ENCODE results near the gene KCND3. TPM values are rescaled to one million over a fixed set of nuclear protein-coding genes. Genes with fewer than 3 reads are reported as not detected.

KCND3 gene
- polyA plus RNA-seq, 1 donor (not counting 4 experiments of a cell fraction or from before 2014, with no cell fraction given): 0.21 TPM

DNA sequence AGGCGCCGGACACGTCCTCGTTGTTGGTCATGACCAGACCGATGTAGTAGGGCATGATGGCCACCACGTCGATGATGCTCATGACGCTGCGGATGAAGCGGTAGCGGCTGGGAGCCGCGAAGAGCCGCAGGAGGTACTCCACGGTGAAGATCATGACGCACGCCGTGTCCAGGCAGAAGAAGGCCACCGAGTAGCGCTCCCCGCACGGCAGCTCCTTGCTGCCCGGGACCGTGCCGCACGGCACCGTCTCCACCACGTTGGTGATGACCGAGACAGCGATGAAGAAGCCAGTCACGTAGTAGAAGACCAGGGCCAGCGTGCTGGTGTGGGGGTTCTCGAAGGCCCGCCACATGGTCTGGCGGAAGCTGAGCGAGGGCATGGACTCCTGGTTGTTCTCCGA, 7.6 kb downstream of the KCND3 start:
- Histone ChIP-seq H3K4me2 (ENCODE audit: control insufficient read depth, extremely low read depth, insufficient read depth, low read depth, low read length) (no peak overlapping the region), H3K9me1 (ENCODE audit: control insufficient read depth, extremely low read depth, insufficient read depth, low read length) (no peaks in the 10 kb centered on the region), H3K79me2 (ENCODE audit: control insufficient read depth, insufficient read depth, low read length) (no peaks in the 10 kb centered on the region), H4K20me1 (ENCODE audit: control insufficient read depth, extremely low read depth, insufficient read depth, low read length) (no peaks in the 10 kb centered on the region), H3K4me3 (ENCODE audit: control insufficient read depth in 2 of 3, extremely low read depth in 1 of 3, insufficient read depth in 2 of 3, low read depth in 1 of 3, low read length in 3 of 3) (no peak overlapping the region), H3K9me3 (ENCODE audit: control insufficient read depth, low read depth, low read length) (no peaks in the 10 kb centered on the region), H2AFZ (ENCODE audit: control insufficient read depth, low read length) (no peak overlapping the region), H3K36me3 (ENCODE audit: control insufficient read depth in 2 of 2, extremely low read depth in 1 of 2, insufficient read depth in 2 of 2, low read length in 2 of 2) (no peaks in the 10 kb centered on the region), H3K27me3 (ENCODE audit: control insufficient read depth, extremely low read depth, insufficient read depth, low read length) (peaks cover 2% of the 10 kb centered on the region), H3K27ac (ENCODE audit: control insufficient read depth, insufficient read depth, low read length) (no peak overlapping the region), H3K4me1 (ENCODE audit: control insufficient read depth, extremely low read depth, insufficient read depth, low read length) (no peaks in the 10 kb centered on the region), H3K9ac (ENCODE audit: control insufficient read depth, extremely low read depth, insufficient read depth, low read length) (no peak overlapping the region)
- DNase-seq (ENCODE audit: low read depth, low spot score) (no peak), FAIRE-seq (no peak)
- dilution Hi-C loops (cut with MboI; ENCODE audit: extremely low pct_ligation_motif_present, low sequenced_read_pairs): no loop called here
- TF ChIP-seq EZH2 (IDR thresholded peaks at IDR 0.05; ENCODE audit: low read length): no peak
- TF ChIP-seq, protein P1, sequence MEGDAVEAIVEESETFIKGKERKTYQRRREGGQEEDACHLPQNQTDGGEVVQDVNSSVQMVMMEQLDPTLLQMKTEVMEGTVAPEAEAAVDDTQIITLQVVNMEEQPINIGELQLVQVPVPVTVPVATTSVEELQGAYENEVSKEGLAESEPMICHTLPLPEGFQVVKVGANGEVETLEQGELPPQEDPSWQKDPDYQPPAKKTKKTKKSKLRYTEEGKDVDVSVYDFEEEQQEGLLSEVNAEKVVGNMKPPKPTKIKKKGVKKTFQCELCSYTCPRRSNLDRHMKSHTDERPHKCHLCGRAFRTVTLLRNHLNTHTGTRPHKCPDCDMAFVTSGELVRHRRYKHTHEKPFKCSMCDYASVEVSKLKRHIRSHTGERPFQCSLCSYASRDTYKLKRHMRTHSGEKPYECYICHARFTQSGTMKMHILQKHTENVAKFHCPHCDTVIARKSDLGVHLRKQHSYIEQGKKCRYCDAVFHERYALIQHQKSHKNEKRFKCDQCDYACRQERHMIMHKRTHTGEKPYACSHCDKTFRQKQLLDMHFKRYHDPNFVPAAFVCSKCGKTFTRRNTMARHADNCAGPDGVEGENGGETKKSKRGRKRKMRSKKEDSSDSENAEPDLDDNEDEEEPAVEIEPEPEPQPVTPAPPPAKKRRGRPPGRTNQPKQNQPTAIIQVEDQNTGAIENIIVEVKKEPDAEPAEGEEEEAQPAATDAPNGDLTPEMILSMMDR (optimal IDR thresholded peaks at IDR 0.05 in 1 of 3, IDR thresholded peaks at IDR 0.05 in 1 of 3, conservative IDR thresholded peaks at IDR 0.05 in 1 of 3; ENCODE audit: extremely low read depth in 1 of 3, insufficient read depth in 2 of 3, low read length in 3 of 3): no peak

DNA sequence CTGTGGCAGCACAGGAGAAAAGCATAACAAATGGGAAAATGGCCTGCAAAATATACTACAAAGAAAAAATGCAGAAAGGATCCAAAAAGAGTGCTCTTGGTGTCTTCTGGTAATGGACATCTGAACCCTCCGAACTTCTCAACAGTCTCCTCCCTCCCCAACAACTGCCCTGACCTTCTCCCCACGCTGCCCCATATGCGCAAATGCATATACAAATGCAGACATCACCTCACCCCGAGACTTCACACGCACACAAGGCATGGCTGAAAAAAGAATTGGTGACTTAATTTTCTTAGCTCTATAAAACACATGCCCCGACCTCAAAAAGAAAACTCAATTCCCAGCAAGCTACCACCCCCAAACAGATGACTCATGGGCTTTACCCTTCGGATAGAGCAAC, 8.4 kb downstream of the KCND3 start:
- Histone ChIP-seq H3K9me1 (ENCODE audit: control insufficient read depth, extremely low read depth, insufficient read depth, low read length) (no peaks in the 10 kb centered on the region), H3K36me3 (ENCODE audit: control insufficient read depth in 2 of 2, extremely low read depth in 1 of 2, insufficient read depth in 2 of 2, low read length in 2 of 2) (no peaks in the 10 kb centered on the region), H3K4me2 (ENCODE audit: control insufficient read depth, extremely low read depth, insufficient read depth, low read depth, low read length) (no peak overlapping the region), H3K4me3 (ENCODE audit: control insufficient read depth in 2 of 3, extremely low read depth in 1 of 3, insufficient read depth in 2 of 3, low read depth in 1 of 3, low read length in 3 of 3) (no peak overlapping the region), H3K79me2 (ENCODE audit: control insufficient read depth, insufficient read depth, low read length) (no peaks in the 10 kb centered on the region), H3K27me3 (ENCODE audit: control insufficient read depth, extremely low read depth, insufficient read depth, low read length) (peaks cover 3% of the 10 kb centered on the region), H4K20me1 (ENCODE audit: control insufficient read depth, extremely low read depth, insufficient read depth, low read length) (peaks cover 3% of the 10 kb centered on the region), H3K9ac (ENCODE audit: control insufficient read depth, extremely low read depth, insufficient read depth, low read length) (no peak overlapping the region), H3K27ac (ENCODE audit: control insufficient read depth, insufficient read depth, low read length) (no peak overlapping the region), H3K4me1 (ENCODE audit: control insufficient read depth, extremely low read depth, insufficient read depth, low read length) (no peaks in the 10 kb centered on the region), H3K9me3 (ENCODE audit: control insufficient read depth, low read depth, low read length) (no peaks in the 10 kb centered on the region), H2AFZ (ENCODE audit: control insufficient read depth, low read length) (no peak overlapping the region)
- dilution Hi-C loops (cut with MboI; ENCODE audit: extremely low pct_ligation_motif_present, low sequenced_read_pairs): no loop called here
- no peak for DNase-seq (ENCODE audit: low read depth, low spot score)
- FAIRE-seq: no peak
- TF ChIP-seq, protein P1 (optimal IDR thresholded peaks at IDR 0.05 in 1 of 3, IDR thresholded peaks at IDR 0.05 in 1 of 3, conservative IDR thresholded peaks at IDR 0.05 in 1 of 3; ENCODE audit: extremely low read depth in 1 of 3, insufficient read depth in 2 of 3, low read length in 3 of 3): no peak
- TF ChIP-seq EZH2 (IDR thresholded peaks at IDR 0.05; ENCODE audit: low read length): no peak

Measured in keratinocyte (primary cell).